ENCODE results near the gene KIAA0586. TPM values are rescaled to one million over a fixed set of nuclear protein-coding genes. Genes with fewer than 3 reads are reported as not detected.

KIAA0586 gene
- 13.1 and 21.8 TPM in 2 replicates for total RNA-seq

GRCh38 chr14:58427281-58428117, at the start of gene KIAA0586, which contains the start of gene TIMM9:
Gene KIAA0586 (plus strand): TSS chr14:58427719. CDS start chr14:58428265, 546 bp downstream.
Gene TIMM9 (minus strand): TSS chr14:58427531. CDS start chr14:58411945, 15,586 bp downstream.

GRCh38 chr14:58395812-58396788, 31.4 kb upstream of the KIAA0586 start, which contains the start of gene TOMM20L:
Gene TOMM20L (plus strand): TSS chr14:58395930. CDS start chr14:58395958, 28 bp downstream.

Other genes starting within 250 kb of the KIAA0586 start
- gene ACTR10, start 227.6 kb upstream of the KIAA0586 start, total RNA-seq, result 28.1 and 36.3 TPM in 2 replicates
- 73.3 and 95.7 TPM in 2 replicates for gene PSMA3, start 182.9 kb upstream of the KIAA0586 start, total RNA-seq
- gene ARID4A, start 129.2 kb upstream of the KIAA0586 start, total RNA-seq, result 16.6 and 17.6 TPM in 2 replicates
- not detected in 2 replicates for gene TOMM20L, start 31.8 kb upstream of the KIAA0586 start, total RNA-seq
- 15.2 and 20.6 TPM in 2 replicates for gene TIMM9, start 188 bp upstream of the KIAA0586 start, total RNA-seq
- 0.22 and 0.26 TPM in 2 replicates for gene DACT1, start 210.2 kb downstream of the KIAA0586 start, total RNA-seq

Measured in dermis lymphatic vessel endothelial cell (primary cell).